ENCODE data around the gene AGAP2. TPM values are rescaled to one million over a fixed set of nuclear protein-coding genes. Genes with fewer than 3 reads are reported as not detected.

The AGAP2 gene
- total RNA-seq, 4 donors from 2014 or later = 2.5 to 11.2 (median 3.6) TPM

DNA sequence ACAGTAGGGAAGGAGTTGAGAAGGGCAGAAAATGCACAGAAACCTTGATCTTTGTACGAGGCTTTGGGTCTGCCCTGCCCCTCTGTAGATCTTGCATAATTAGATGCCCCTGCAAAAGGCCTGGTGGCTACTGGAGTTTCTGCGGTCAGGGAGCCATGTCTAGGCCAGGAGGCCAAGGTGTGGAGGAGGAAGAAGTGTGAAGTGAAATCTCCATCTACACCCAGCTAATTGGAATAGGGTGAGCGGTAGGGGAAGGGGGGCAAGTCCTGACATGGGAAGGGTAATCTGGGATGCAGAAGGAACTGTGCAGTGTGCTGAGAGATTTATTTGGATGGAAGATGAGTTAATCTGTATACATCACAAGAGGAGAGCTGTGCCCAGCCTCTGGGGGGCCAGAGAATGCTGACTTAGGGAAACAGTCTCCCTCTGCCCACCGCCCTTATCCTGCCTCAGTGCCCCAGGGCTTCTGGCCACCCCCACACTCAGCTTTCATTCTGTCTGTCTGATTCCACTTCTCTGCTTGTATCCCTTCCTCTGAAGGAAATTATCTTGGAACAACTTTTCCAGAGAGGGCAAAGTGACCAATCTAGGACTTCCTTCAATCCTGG lies 23.0 kb upstream of the AGAP2 start:
- 86% methylated on average over 4 of the region's 4 CpGs for WGBS
- no peak overlapping the region for H3K27ac ChIP-seq (replicated peaks in 1 of 4)
- H3K9me3 ChIP-seq = no peaks in the 10 kb centered on the region
- TF ChIP-seq POLR2AphosphoS5 (IDR thresholded peaks at IDR 0.05) = no peak
- TF ChIP-seq, protein P1, sequence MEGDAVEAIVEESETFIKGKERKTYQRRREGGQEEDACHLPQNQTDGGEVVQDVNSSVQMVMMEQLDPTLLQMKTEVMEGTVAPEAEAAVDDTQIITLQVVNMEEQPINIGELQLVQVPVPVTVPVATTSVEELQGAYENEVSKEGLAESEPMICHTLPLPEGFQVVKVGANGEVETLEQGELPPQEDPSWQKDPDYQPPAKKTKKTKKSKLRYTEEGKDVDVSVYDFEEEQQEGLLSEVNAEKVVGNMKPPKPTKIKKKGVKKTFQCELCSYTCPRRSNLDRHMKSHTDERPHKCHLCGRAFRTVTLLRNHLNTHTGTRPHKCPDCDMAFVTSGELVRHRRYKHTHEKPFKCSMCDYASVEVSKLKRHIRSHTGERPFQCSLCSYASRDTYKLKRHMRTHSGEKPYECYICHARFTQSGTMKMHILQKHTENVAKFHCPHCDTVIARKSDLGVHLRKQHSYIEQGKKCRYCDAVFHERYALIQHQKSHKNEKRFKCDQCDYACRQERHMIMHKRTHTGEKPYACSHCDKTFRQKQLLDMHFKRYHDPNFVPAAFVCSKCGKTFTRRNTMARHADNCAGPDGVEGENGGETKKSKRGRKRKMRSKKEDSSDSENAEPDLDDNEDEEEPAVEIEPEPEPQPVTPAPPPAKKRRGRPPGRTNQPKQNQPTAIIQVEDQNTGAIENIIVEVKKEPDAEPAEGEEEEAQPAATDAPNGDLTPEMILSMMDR (IDR thresholded peaks at IDR 0.05) = no peak
- TF ChIP-seq EP300 (IDR thresholded peaks at IDR 0.05) = no peak
- TF ChIP-seq POLR2A (IDR thresholded peaks at IDR 0.05; ENCODE audit: low read depth) = no peak
- no peak for DNase-seq (ENCODE audit: extremely low spot score)
- no peak overlapping the region for H3K4me3 ChIP-seq
- H3K4me1 ChIP-seq = peaks cover 21 to 33% (median 28%) of the 10 kb centered on the region in 4 donors
- peaks cover 0 to 27% (median 16%) of the 10 kb centered on the region in 4 donors for H3K36me3 ChIP-seq
- H3K27me3 ChIP-seq = peaks cover 0 to 55% (median 36%) of the 10 kb centered on the region in 4 donors
- intact Hi-C loops (cut with DNase I) = no loop called here

DNA sequence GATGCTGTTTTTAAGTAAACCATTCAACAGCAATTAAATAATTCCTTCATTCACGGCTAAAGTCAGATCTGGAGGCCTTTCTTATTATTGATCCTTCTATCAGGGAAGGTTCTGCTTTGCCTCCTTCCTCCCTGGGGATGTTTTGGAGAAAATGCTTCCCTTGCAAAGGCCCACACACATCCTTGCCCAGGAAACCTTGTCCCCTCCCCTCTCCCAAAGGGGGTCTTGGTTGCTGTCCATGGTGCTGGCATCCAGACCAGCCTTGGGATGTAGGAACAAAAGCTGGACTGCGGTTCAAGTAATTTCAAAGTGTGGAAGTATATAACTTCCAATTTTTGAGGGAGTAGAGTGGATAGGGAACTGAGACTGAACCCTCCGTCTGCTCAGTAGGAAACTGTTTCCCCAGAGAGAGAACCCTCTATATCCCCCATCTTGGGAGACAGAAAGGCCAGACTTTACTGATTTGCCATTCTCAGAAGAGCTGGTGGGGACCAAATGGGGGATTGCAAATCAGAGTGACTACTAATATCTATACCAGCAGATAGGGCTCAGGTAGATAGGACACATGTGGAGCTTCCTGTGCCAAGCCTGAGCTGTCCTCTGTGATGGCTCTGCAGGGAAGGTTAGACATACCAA lies 21.9 kb upstream of the AGAP2 start:
- no peaks in the 10 kb centered on the region for H3K9me3 ChIP-seq
- peaks cover 0 to 45% (median 30%) of the 10 kb centered on the region in 4 donors for H3K27me3 ChIP-seq
- no peak for DNase-seq (ENCODE audit: extremely low spot score)
- no peak overlapping the region for H3K27ac ChIP-seq (replicated peaks in 1 of 4)
- H3K36me3 ChIP-seq = peaks cover 0 to 27% (median 16%) of the 10 kb centered on the region in 4 donors
- H3K4me1 ChIP-seq = peaks cover 16 to 32% (median 26%) of the 10 kb centered on the region in 4 donors
- no peak overlapping the region for H3K4me3 ChIP-seq
- intact Hi-C loops (cut with DNase I) = no loop called here
- TF ChIP-seq, protein P1 (IDR thresholded peaks at IDR 0.05) = no peak
- TF ChIP-seq POLR2A (IDR thresholded peaks at IDR 0.05; ENCODE audit: low read depth) = no peak
- WGBS = 93% methylated on average over 3 of the region's 3 CpGs

DNA sequence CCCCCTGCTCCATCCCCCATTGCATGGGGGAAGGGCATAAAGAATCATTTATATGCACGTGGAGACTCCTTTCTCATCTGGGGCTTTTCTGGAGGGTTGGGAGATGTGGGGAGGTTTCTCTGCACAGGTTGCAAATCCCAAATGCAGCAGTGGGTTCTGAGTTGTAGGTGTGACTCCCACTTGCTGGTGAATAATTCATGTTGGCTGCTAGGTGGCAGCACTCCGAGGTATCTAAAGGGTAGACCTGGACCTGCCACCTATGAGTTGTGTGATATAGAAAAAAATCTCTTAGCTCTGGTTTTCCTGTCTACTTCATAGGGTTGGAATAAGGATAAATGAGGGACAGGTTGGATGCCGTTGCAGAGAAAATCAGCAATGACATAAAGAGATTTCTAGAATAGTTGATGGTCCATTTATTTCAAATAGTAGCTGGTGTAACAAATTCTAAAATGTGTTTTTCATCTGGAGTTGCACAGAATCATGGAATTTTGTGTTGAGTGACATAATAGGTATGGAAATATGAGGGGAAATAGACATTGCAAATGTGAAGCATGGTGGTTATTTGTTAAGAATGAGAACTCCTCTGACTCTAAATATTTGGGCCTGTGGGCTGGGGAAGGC lies 20.9 kb upstream of the AGAP2 start:
- WGBS = 45% methylated on average over 3 of the region's 3 CpGs
- TF ChIP-seq POLR2AphosphoS5 (IDR thresholded peaks at IDR 0.05) = no peak
- TF ChIP-seq, protein P1 (IDR thresholded peaks at IDR 0.05) = peak in 1 of 3 experiments; percentile 36

DNA sequence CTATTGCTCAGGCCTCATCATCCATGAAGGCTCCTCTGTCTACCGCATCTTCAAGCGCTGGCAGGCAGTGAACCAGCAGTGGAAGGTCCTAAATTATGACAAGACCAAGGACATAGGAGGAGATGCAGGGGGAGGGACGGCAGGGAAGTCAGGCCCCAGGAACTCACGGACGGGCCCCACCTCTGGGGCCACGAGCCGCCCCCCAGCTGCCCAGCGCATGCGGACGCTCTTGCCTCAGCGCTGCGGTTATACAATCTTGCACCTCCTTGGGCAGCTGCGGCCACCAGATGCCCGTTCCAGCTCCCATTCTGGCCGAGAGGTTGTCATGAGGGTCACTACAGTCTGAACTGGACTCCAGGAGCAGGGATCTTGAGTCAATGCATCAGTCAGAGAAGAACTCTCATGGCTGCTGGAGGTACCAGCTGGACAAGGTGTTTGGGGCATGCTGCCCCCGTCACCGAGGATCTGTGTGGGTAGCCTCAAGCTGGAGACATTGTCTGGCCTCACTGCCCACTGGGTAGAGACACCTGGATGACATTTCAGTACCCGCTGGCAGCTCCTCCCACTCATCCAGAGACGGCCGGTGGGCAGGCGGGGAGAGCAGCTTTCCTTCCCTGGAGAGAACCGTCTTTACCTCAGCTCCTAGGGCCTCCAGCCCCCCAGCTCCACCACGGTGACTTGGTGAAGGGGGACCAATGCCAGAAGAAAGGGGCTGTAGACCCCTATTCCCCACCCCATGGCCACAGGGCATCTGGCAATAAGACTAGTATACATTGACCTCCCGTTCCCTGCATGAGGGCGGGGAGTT lies 20.2 kb upstream of the AGAP2 start:
- Histone ChIP-seq H3K27me3 (peaks cover 0 to 28% (median 13%) of the 10 kb centered on the region in 4 donors), H3K36me3 (peaks cover 0 to 27% (median 16%) of the 10 kb centered on the region in 4 donors), H3K27ac (replicated peaks in 1 of 4) (no peak overlapping the region), H3K4me1 (peaks cover 16 to 33% (median 24%) of the 10 kb centered on the region in 4 donors), H3K9me3 (no peaks in the 10 kb centered on the region), H3K4me3 (no peak overlapping the region)
- TF ChIP-seq, protein P1 (IDR thresholded peaks at IDR 0.05) = no peak
- no peak for TF ChIP-seq EP300 (IDR thresholded peaks at IDR 0.05)
- TF ChIP-seq POLR2AphosphoS5 (IDR thresholded peaks at IDR 0.05) = no peak
- TF ChIP-seq POLR2A (IDR thresholded peaks at IDR 0.05; ENCODE audit: low read depth) = no peak
- WGBS = 92% methylated on average over 18 of the region's 25 CpGs
- no peak for DNase-seq (ENCODE audit: extremely low spot score)
- intact Hi-C loops (cut with DNase I) = no loop called here

More for the DNA sequence above, 20.9 kb upstream of the AGAP2 start:
- intact Hi-C loops (cut with DNase I) = no loop called here
- Histone ChIP-seq H3K9me3 (no peaks in the 10 kb centered on the region), H3K4me3 (no peak overlapping the region), H3K27me3 (peaks cover 0 to 35% (median 20%) of the 10 kb centered on the region in 4 donors), H3K36me3 (peaks cover 0 to 27% (median 16%) of the 10 kb centered on the region in 4 donors), H3K27ac (replicated peaks in 1 of 4) (no peak overlapping the region), H3K4me1 (peaks cover 9 to 32% (median 21%) of the 10 kb centered on the region in 4 donors)
- no peak for DNase-seq (ENCODE audit: extremely low spot score)

All from esophagus muscularis mucosa (tissue), 4 donors.